ENCODE measurements around the gene SLIT3. TPM values are rescaled to one million over a fixed set of nuclear protein-coding genes. Genes with fewer than 3 reads are reported as not detected.

Gene SLIT3
- polyA plus RNA-seq, 1 of the 3 experiments (the other 2 are of a cell fraction): 119 TPM

DNA sequence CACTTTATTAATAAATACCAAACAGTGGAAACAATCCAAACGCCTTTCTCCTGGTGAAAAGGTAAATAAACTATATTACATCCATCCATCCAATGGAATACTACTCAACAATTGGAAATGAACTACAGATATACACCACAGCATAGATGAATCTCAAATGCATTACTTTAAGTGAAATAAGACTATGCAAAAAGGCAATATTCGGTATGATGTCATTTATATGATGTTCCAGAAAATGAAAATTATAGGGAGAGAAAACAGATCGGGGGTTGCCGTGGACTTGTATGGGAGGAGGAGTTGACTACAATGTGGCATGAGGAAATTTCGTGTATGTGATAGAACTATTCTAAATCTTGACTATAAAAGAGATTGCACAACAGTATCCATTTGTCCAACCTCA, 27.5 kb upstream of the SLIT3 start:
- TF ChIP-seq RXRA (IDR thresholded peaks at IDR 0.05; ENCODE audit: borderline replicate concordance, low read depth) (no peak), ELF1 (IDR thresholded peaks at IDR 0.05) (no peak), CHD2 (IDR thresholded peaks at IDR 0.05; ENCODE audit: low read length, partially characterized antibody) (no peak), TAF1 (IDR thresholded peaks at IDR 0.05; ENCODE audit: borderline replicate concordance, low read depth, low read length) (no peak), FOXJ3 (CRISPR knock-in tag; IDR thresholded peaks at IDR 0.05) (no peak), TEAD4 (IDR thresholded peaks at IDR 0.05; ENCODE audit: borderline replicate concordance, insufficient read depth) (no peak), FOSL2 (IDR thresholded peaks at IDR 0.05; ENCODE audit: borderline replicate concordance, low read depth) (no peak)
- TF ChIP-seq, protein P1, sequence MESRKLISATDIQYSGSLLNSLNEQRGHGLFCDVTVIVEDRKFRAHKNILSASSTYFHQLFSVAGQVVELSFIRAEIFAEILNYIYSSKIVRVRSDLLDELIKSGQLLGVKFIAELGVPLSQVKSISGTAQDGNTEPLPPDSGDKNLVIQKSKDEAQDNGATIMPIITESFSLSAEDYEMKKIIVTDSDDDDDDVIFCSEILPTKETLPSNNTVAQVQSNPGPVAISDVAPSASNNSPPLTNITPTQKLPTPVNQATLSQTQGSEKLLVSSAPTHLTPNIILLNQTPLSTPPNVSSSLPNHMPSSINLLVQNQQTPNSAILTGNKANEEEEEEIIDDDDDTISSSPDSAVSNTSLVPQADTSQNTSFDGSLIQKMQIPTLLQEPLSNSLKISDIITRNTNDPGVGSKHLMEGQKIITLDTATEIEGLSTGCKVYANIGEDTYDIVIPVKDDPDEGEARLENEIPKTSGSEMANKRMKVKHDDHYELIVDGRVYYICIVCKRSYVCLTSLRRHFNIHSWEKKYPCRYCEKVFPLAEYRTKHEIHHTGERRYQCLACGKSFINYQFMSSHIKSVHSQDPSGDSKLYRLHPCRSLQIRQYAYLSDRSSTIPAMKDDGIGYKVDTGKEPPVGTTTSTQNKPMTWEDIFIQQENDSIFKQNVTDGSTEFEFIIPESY (IDR thresholded peaks at IDR 0.05; ENCODE audit: borderline replicate concordance, low read depth): no peak
- no peaks in the 10 kb centered on the region for H3K9me2 ChIP-seq
- H3K79me2 ChIP-seq (ENCODE audit: insufficient read depth): no peaks in the 10 kb centered on the region
- H3K9me3 ChIP-seq: no peaks in the 10 kb centered on the region
- ChIA-PET CTCF (no interaction called here), POLR2A (no interaction called here)
- no peaks in the 10 kb centered on the region for H3K27me3 ChIP-seq (ENCODE audit: insufficient read depth)
- H3F3A ChIP-seq (replicated peaks; ENCODE audit: insufficient read depth): no peaks in the 10 kb centered on the region
- 87% methylated on average over 5 of the region's 5 CpGs for WGBS (ENCODE audit: low lambda C conversion rate)
- H3K4me1 ChIP-seq (ENCODE audit: control insufficient read depth in 1 of 2, insufficient read depth in 2 of 2, low read depth in 1 of 2, low read length in 1 of 2): peaks cover 0 to under 1% of the 10 kb centered on the region in 2 experiments; a peak in 1 of 4 replicates
- no peak overlapping the region for H3K4me3 ChIP-seq (ENCODE audit: low read depth in 2 of 2, low read length in 1 of 2)
- H3K27ac ChIP-seq (ENCODE audit: low read depth in 2 of 2, low read length in 1 of 2): no peak overlapping the region
- no peak for DNase-seq
- H3K9ac ChIP-seq: no peak overlapping the region
- H2AFZ ChIP-seq (ENCODE audit: low read depth): no peak overlapping the region
- no peak overlapping the region for H3K4me2 ChIP-seq
- no peaks in the 10 kb centered on the region for H4K20me1 ChIP-seq (ENCODE audit: insufficient read depth)
- H3K36me3 ChIP-seq (replicated peaks in 1 of 2; ENCODE audit: control insufficient read depth in 1 of 2, insufficient read depth in 2 of 2, low read length in 1 of 2): no peaks in the 10 kb centered on the region

DNA sequence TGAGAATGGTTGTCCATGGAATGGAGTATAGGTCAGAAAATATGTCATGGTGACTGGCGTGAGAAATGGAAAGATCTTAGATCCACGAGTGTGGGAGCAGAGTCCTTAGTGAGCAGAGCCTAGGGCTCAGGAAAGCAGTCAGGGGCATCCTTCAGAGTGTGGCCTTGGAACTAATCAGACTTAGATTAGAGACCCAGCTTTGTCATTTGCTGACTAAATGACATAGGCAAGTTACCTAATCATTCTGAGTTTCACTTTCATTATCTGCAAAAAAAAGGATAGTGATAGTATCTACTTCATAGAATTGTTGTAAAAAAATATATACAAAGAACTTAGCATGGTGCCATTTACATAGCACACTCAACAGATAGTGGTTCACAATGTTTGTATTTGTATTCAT, 24.3 kb upstream of the SLIT3 start:
- Histone ChIP-seq H3K27me3 (ENCODE audit: insufficient read depth) (no peaks in the 10 kb centered on the region), H3K36me3 (replicated peaks in 1 of 2; ENCODE audit: control insufficient read depth in 1 of 2, insufficient read depth in 2 of 2, low read length in 1 of 2) (no peaks in the 10 kb centered on the region), H3K4me1 (ENCODE audit: control insufficient read depth in 1 of 2, insufficient read depth in 2 of 2, low read depth in 1 of 2, low read length in 1 of 2) (no peaks in the 10 kb centered on the region; a peak in 1 of 4 replicates), H3F3A (replicated peaks; ENCODE audit: insufficient read depth) (no peaks in the 10 kb centered on the region), H3K79me2 (ENCODE audit: insufficient read depth) (no peaks in the 10 kb centered on the region), H2AFZ (ENCODE audit: low read depth) (no peak overlapping the region), H4K20me1 (ENCODE audit: insufficient read depth) (no peaks in the 10 kb centered on the region), H3K9me3 (no peaks in the 10 kb centered on the region), H3K4me2 (no peak overlapping the region), H3K27ac (ENCODE audit: low read depth in 2 of 2, low read length in 1 of 2) (no peak overlapping the region), H3K4me3 (ENCODE audit: low read depth in 2 of 2, low read length in 1 of 2) (no peak overlapping the region), H3K9me2 (no peaks in the 10 kb centered on the region), H3K9ac (no peak overlapping the region)
- ChIA-PET CTCF (no interaction called here), POLR2A (no interaction called here)
- no peak for DNase-seq
- 74% methylated on average over 2 of the region's 2 CpGs for WGBS (ENCODE audit: low lambda C conversion rate)
- TF ChIP-seq MEF2A (IDR thresholded peaks at IDR 0.05; ENCODE audit: borderline replicate concordance, low read depth) (no peak), TAF1 (IDR thresholded peaks at IDR 0.05; ENCODE audit: borderline replicate concordance, low read depth, low read length) (no peak), NRF1 (IDR thresholded peaks at IDR 0.05; ENCODE audit: low read depth, low read length) (no peak), FOSL2 (IDR thresholded peaks at IDR 0.05; ENCODE audit: borderline replicate concordance, low read depth) (no peak), RXRA (IDR thresholded peaks at IDR 0.05; ENCODE audit: borderline replicate concordance, low read depth) (no peak), JUND (IDR thresholded peaks at IDR 0.05) (no peak), POLR2AphosphoS5 (IDR thresholded peaks at IDR 0.05; ENCODE audit: low read depth, low read length) (no peak), GATA2 (CRISPR knock-in tag; IDR thresholded peaks at IDR 0.05) (no peak), SIN3A (IDR thresholded peaks at IDR 0.05; ENCODE audit: borderline replicate concordance, low read depth, low read length) (no peak), RAD21 (IDR thresholded peaks at IDR 0.05; ENCODE audit: low read length) (no peak), SMC3 (IDR thresholded peaks at IDR 0.05; ENCODE audit: low read depth, low read length) (no peak), RCOR1 (IDR thresholded peaks at IDR 0.05; ENCODE audit: low read length) (no peak), GABPA (IDR thresholded peaks at IDR 0.05; ENCODE audit: low read depth) (no peak), NFIC (IDR thresholded peaks at IDR 0.05; ENCODE audit: borderline replicate concordance) (no peak)
- TF ChIP-seq, protein P1 (IDR thresholded peaks at IDR 0.05; ENCODE audit: borderline replicate concordance, low read depth): no peak
- TF ChIP-seq, protein P2, sequence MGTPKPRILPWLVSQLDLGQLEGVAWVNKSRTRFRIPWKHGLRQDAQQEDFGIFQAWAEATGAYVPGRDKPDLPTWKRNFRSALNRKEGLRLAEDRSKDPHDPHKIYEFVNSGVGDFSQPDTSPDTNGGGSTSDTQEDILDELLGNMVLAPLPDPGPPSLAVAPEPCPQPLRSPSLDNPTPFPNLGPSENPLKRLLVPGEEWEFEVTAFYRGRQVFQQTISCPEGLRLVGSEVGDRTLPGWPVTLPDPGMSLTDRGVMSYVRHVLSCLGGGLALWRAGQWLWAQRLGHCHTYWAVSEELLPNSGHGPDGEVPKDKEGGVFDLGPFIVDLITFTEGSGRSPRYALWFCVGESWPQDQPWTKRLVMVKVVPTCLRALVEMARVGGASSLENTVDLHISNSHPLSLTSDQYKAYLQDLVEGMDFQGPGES (IDR thresholded peaks at IDR 0.05; ENCODE audit: low read depth, low read length): no peak
- TF ChIP-seq, protein P3, sequence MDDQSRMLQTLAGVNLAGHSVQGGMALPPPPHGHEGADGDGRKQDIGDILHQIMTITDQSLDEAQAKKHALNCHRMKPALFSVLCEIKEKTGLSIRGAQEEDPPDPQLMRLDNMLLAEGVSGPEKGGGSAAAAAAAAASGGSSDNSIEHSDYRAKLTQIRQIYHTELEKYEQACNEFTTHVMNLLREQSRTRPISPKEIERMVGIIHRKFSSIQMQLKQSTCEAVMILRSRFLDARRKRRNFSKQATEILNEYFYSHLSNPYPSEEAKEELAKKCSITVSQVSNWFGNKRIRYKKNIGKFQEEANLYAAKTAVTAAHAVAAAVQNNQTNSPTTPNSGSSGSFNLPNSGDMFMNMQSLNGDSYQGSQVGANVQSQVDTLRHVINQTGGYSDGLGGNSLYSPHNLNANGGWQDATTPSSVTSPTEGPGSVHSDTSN (IDR thresholded peaks at IDR 0.05): no peak

Data from SK-N-SH (cell line).